ENCODE results near the gene VSNL1.

VSNL1 gene

GRCh38 chr2:17540093-17540812 lies at the start of gene VSNL1:
VSNL1 (plus strand) TSS chr2:17540696; CDS start chr2:17592075, 51,379 bp downstream.
- DNase-seq: no peak

GRCh38 chr2:17495590-17495989 lies 44.9 kb upstream of the VSNL1 start:
- DNase-seq: no peak

GRCh38 chr2:17497718-17498117 lies 42.8 kb upstream of the VSNL1 start:
- DNase-seq: no peak

- no peak for DNase-seq
These were observed 33.5 kb upstream of the VSNL1 start for GRCh38 chr2:17506736-17507616.

GRCh38 chr2:17515652-17516051 lies 24.8 kb upstream of the VSNL1 start:
- DNase-seq: no peak

- no peak for DNase-seq
These were observed 22.9 kb upstream of the VSNL1 start for GRCh38 chr2:17517481-17518211.

GRCh38 chr2:17518212-17519154 lies 22.0 kb upstream of the VSNL1 start, which contains the start of gene RAD51AP2:
RAD51AP2 (minus strand) TSS chr2:17518440; CDS start chr2:17518415, 25 bp downstream.
- no peak for DNase-seq

- no peak for DNase-seq
These were observed 21.0 kb upstream of the VSNL1 start for GRCh38 chr2:17519486-17519885.

GRCh38 chr2:17520761-17521160 lies 19.7 kb upstream of the VSNL1 start:
- DNase-seq: no peak

- DNase-seq: no peak
These were observed 18.9 kb upstream of the VSNL1 start for GRCh38 chr2:17521621-17522020.

- no peak for DNase-seq
These were observed 18.2 kb upstream of the VSNL1 start for GRCh38 chr2:17522303-17522702.

GRCh38 chr2:17529771-17530170 lies 10.7 kb upstream of the VSNL1 start:
- no peak for DNase-seq

GRCh38 chr2:17533546-17533945 lies 7.0 kb upstream of the VSNL1 start:
- DNase-seq: no peak

- DNase-seq: no peak
These were observed 4.1 kb upstream of the VSNL1 start for GRCh38 chr2:17536416-17536815.

- DNase-seq: no peak
These were observed 2.3 kb upstream of the VSNL1 start for GRCh38 chr2:17538022-17538843.

GRCh38 chr2:17538844-17539554 lies 1.5 kb upstream of the VSNL1 start:
- DNase-seq: no peak

GRCh38 chr2:17539611-17540092 lies 844 bp upstream of the VSNL1 start:
- no peak for DNase-seq

GRCh38 chr2:17540813-17541530 lies 476 bp downstream of the VSNL1 start:
- DNase-seq: no peak

- no peak for DNase-seq
These were observed 1.0 kb downstream of the VSNL1 start for GRCh38 chr2:17541531-17541950.

GRCh38 chr2:17542471-17542870 lies 2.0 kb downstream of the VSNL1 start:
- no peak for DNase-seq

Measured in GF-D8 (cell line).